Measurements from ENCODE around the gene PPP1R9B.
A peak's percentile ranks its signal among the peaks of the same experiment; 100 is the strongest.

The PPP1R9B gene

GRCh38 chr17:50105811-50106210 is 44.7 kb downstream of the PPP1R9B start:
- DNase-seq (ENCODE audit: low spot score): no peak

GRCh38 chr17:50103941-50104340 is 46.5 kb downstream of the PPP1R9B start:
- DNase-seq (ENCODE audit: low spot score): no peak

- DNase-seq (ENCODE audit: low spot score): no peak
Observed at GRCh38 chr17:50103252-50103651, 47.2 kb downstream of the PPP1R9B start.

GRCh38 chr17:50102164-50102991 is 48.1 kb downstream of the PPP1R9B start:
- peak; percentile 60 for DNase-seq (ENCODE audit: low spot score)

- DNase-seq (ENCODE audit: low spot score): no peak
Observed at GRCh38 chr17:50101346-50102163, 48.9 kb downstream of the PPP1R9B start.

DNA sequence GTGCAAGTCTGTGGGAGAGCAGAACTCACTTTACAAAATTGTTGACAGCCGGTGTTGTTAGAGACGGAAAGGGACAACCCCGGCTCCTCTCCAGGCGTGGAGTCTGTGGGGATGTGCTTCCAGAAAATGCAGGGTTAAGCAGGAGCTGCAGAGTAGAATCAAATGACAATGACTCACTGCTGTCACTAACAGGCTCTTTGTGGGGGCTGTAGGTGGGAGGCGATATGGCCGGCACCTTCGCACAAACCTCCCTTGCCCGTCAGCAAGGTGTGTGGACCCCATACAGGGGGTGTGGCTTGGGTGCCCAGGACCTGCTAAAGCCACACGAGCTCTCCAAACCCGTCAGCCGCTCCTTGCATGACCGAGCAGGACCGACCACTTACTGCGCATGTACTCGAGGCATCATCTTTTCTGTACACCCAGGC is 49.5 kb downstream of the PPP1R9B start:
- peak; percentile 52 for DNase-seq (ENCODE audit: low spot score)

- DNase-seq (ENCODE audit: low spot score): no peak
Observed at GRCh38 chr17:50100480-50100883, 50.0 kb downstream of the PPP1R9B start.

DNA sequence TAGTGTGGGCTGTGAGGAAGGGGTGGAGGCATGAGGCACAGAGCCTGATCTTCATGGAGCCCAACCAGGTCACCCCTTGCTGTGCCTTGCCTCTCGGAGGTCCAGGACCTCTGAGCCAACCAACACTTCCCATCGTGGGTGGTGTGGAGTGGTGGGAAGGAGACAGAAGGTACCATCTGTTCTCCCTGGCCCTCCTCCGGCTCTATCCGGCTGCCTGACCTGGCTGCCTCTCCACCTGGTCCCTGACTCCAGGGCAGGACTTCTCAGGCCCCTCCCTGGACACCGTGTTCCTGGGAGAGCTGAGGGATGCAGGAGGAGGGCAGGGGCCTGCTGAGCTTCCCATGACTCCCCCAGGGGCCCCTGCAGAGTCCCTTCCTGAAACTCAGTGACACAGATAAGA is 51.5 kb downstream of the PPP1R9B start:
- DNase-seq (ENCODE audit: low spot score): no peak

DNA sequence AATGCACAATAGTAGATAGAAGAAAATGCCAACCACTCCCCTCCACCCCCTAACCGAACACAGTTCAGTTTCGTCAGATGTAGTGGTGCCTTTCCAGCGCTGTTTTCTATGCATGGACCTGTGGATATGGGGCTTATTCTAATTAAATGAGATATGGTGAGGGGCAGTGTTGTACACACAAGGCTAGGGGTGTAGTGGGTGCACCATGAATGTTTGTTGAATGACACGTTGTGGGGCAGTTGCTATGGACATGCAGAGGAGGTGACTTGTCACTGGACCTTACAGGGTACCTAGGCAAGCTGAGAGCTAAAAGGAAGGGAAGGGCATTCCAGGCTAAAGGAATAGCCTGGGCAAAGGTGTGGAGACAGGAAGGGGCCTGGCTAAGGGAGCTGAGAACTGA is 51.9 kb downstream of the PPP1R9B start:
- no peak for DNase-seq (ENCODE audit: low spot score)

- no peak for DNase-seq (ENCODE audit: low spot score)
Observed at GRCh38 chr17:50097926-50098325, 52.6 kb downstream of the PPP1R9B start.

- DNase-seq (ENCODE audit: low spot score): no peak
Observed at GRCh38 chr17:50097455-50097854, 53.0 kb downstream of the PPP1R9B start.

DNA sequence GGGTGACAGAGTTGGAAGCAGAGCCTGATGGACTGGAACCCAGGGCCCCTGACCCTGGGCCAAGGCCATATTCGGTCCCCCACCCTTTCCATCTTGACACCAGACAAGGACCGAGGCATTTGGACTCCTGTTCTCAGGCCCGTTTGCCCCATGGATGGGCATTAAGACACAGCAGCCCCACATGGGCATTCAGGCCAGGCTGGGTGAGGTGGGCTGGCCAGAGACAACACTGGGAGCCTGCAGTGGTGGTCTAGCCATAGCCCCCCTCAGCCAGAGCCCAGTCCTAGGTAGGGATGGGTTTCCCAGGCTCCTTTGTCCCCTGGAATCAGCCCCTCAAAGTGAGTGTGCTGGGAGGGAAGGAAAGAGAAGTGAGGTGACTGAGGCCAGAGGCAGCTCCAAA is 53.7 kb downstream of the PPP1R9B start:
- no peak for DNase-seq (ENCODE audit: low spot score)

DNA sequence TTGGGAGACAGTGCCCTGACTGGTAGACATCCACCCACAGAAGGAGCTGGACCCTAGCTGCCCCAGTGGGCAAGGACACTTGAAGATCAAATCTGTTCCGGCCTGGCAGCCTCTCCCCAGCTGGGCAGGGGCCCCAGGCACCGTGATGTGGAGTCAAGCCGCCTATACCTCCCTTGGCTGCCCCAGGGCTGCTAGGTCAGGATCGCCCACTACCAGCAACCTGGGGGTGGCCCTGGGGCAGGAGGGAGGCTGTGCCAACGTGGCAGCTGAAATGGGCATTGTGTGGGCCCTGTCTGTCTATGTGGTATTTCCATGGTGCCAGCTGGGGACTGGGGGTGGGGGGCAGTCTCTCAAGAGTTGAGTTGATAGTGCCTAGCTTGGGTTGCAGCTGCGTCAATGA is 54.4 kb downstream of the PPP1R9B start:
- no peak for DNase-seq (ENCODE audit: low spot score)

DNA sequence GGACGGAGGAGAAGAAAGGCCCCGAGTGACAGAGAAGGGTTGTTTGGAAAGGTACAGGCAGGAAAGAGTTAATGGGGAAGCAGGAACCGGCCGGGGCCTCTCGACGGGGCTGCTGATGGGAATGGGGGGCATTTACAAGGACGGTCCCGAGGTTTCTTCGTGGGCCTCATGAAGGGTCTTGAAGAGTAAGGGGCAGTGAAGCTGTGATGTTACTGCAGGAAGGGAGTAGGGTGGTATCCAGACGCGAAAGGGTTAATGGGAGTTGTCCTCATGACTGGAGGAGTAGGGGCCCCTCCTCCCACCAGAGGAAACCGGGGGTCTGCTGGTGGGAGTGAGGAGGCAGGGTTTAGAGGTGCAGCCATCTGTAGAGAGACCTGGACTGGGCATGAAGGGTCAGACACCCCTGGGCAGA is 54.8 kb downstream of the PPP1R9B start:
- no peak for DNase-seq (ENCODE audit: low spot score)

GRCh38 chr17:50094753-50095619 is 55.5 kb downstream of the PPP1R9B start, which contains the start of gene PDK2:
PDK2 (plus strand) TSS chr17:50095351; CDS start chr17:50095436, 85 bp downstream.
- DNase-seq (ENCODE audit: low spot score): peak; percentile 94

- DNase-seq (ENCODE audit: low spot score): peak; percentile 86
Observed at GRCh38 chr17:50094243-50094752, 56.2 kb downstream of the PPP1R9B start.

GRCh38 chr17:50093807-50094206 is 56.7 kb downstream of the PPP1R9B start:
- DNase-seq (ENCODE audit: low spot score): peak; percentile 51

DNA sequence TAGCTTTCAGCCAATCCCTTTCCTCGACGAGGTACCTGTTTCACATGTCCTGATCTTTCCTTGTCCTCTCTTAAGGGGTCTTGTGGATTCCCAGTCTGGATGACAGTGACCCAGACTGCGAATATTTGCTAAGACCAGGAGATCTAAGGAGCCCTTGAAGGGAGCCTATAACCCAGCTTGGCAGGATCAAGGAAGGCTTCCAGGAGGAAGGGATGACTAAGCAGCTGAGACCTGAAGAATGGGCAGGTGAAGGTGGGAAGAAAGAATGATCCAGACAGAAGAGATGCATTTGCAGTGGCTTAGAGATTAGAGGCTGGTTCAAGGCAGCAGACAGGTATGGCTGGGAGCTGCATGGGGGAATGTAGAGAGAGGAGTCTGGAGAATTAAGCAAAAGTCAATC is 57.2 kb downstream of the PPP1R9B start:
- DNase-seq (ENCODE audit: low spot score): peak; percentile 59

GRCh38 chr17:50091918-50092285 is 58.6 kb downstream of the PPP1R9B start:
- DNase-seq (ENCODE audit: low spot score): no peak

GRCh38 chr17:50090971-50091917 is 59.2 kb downstream of the PPP1R9B start:
- no peak for DNase-seq (ENCODE audit: low spot score)

GRCh38 chr17:50090071-50090470 is 60.4 kb downstream of the PPP1R9B start:
- DNase-seq (ENCODE audit: low spot score): no peak
